GM12892 (cell line): Measurements from ENCODE around the gene CCDC39.

ENCODE experiments used
- POLR2A ChIP-seq: IDR thresholded peaks from 2 replicates; pipeline ENCODE4 v1.6.1; 2011; ENCODE audit warnings: low read depth, low read length, control low read depth
- POLR2AphosphoS5 ChIP-seq: IDR thresholded peaks from 2 replicates; pipeline ENCODE4 v1.6.1; 2011; ENCODE audit warnings: low read depth, low read length, control low read depth
- TAF1 ChIP-seq: IDR thresholded peaks from 2 replicates; pipeline ENCODE4 v1.6.1; 2011; ENCODE audit warnings: low read depth, mild to moderate bottlenecking, control low read depth, low read length, borderline replicate concordance

- TF ChIP-seq POLR2A (no peak), POLR2AphosphoS5 (no peak), TAF1 (no peak)
Observed at GRCh38 chr3:180683816-180684215, 4.5 kb upstream of the CCDC39 start.
